Liver (tissue), 3 donors: ENCODE data around the gene ITIH1.
A peak's percentile ranks its signal among the peaks of the same experiment; 100 is the strongest.

ENCODE experiments used
- ATF3 ChIP-seq: IDR thresholded peaks from 2 replicates; pipeline ENCODE4 v1.6.1; 2016; ENCODE audit warnings: antibody characterized with exemption
- CTCF ChIP-seq: fragments of 150-350 bp; IDR thresholded peaks from 2 replicates; pipeline ENCODE4 v1.5.1; 2017; ENCODE audit warnings: improper control_type of control experiment, low read depth, low read length; ENCODE audit not compliant: missing input control
- EGR1 ChIP-seq, 2 donors: IDR thresholded peaks; 2 replicates each; pipeline ENCODE4 v1.6.1; 2016 to 2018; ENCODE audit warnings: antibody characterized with exemption in 2 of 2, low read depth in 2 of 2
- GABPA ChIP-seq, 2 donors: IDR thresholded peaks in 1 of 2; conservative IDR thresholded peaks in 1 of 2; 2 replicates each; pipeline ENCODE4 v1.6.1; 2016; ENCODE audit warnings: antibody characterized with exemption in 2 of 2, mild to moderate bottlenecking in 1 of 2, moderate library complexity in 1 of 2
- REST ChIP-seq: IDR thresholded peaks from 2 replicates; pipeline ENCODE4 v1.6.1; 2016; ENCODE audit warnings: antibody characterized with exemption, mild to moderate bottlenecking
- RXRA ChIP-seq, 2 donors: IDR thresholded peaks; 2 replicates each; pipeline ENCODE4 v1.6.1; 2017 to 2018; ENCODE audit warnings: antibody characterized with exemption in 2 of 2, mild to moderate bottlenecking in 1 of 2
- SP1 ChIP-seq: IDR thresholded peaks from 2 replicates; pipeline ENCODE4 v1.6.1; 2018; ENCODE audit warnings: antibody characterized with exemption, mild to moderate bottlenecking
- TAF1 ChIP-seq: conservative IDR thresholded peaks from 2 replicates; pipeline ENCODE4 v1.6.1; 2016; ENCODE audit warnings: antibody characterized with exemption, mild to moderate bottlenecking
- YY1 ChIP-seq: IDR thresholded peaks from 2 replicates; pipeline ENCODE4 v1.6.1; 2016; ENCODE audit warnings: antibody characterized with exemption, mild to moderate bottlenecking
- ZBTB33 ChIP-seq: IDR thresholded peaks from 2 replicates; pipeline ENCODE4 v1.6.1; 2016; ENCODE audit warnings: antibody characterized with exemption
- donor health status: healthy.
- donor health status: healthy.

GRCh38 chr3:52786330-52787215, 9.2 kb downstream of the ITIH1 start:
- no peak for TF ChIP-seq YY1
- no peak for TF ChIP-seq GABPA (IDR thresholded peaks at IDR 0.05 in 1 of 2, conservative IDR thresholded peaks at IDR 0.05 in 1 of 2)
- TF ChIP-seq ZBTB33 = no peak
- no peak for TF ChIP-seq CTCF
- peak; percentile 39 for TF ChIP-seq REST
- TF ChIP-seq EGR1 (IDR thresholded peaks at IDR 0.05; ENCODE audit: low read depth in 2 of 2) = no peak
- TF ChIP-seq RXRA (IDR thresholded peaks at IDR 0.05) = peak; percentile 24 to 83
- no peak for TF ChIP-seq TAF1
- TF ChIP-seq ATF3 = no peak
- no peak for TF ChIP-seq SP1
